IMR-90 (cell line): ENCODE data around the gene MALRD1.

Experiments
- CEBPB ChIP-seq: IDR thresholded peaks from 2 replicates; pipeline ENCODE4 v1.6.1; 2012; ENCODE audit warnings: low read depth, low read length, improper control_type of control experiment
- RAD21 ChIP-seq: IDR thresholded peaks from 2 replicates; pipeline ENCODE4 v1.6.1; 2012; ENCODE audit warnings: low read length, improper control_type of control experiment
- TF ChIP-seq, protein P1 (sequence below): conservative IDR thresholded peaks from 2 replicates; pipeline ENCODE4 v1.5.1; 2012; ENCODE audit warnings: mild to moderate bottlenecking, low read depth, low read length, improper control_type of control experiment

DNA sequence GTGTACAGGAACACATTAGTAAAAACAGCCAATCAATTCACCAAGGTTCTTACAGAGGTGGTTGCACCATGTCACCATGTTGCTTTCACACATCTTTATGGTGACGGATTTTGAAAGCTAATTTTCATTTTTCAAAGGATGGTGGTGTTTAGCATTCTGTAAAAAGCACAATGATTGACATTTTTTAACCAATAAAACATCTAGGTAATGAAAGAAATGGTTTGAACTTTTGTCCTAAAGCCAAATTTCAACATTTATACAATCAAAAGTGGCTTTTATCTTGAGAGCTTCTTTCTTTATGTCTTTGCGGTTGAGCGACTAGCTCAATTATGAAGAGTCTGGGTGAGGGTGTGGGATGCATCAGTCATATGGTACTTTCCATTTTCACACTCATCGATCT lies 94.4 kb downstream of the MALRD1 start:
- TF ChIP-seq, protein P1, sequence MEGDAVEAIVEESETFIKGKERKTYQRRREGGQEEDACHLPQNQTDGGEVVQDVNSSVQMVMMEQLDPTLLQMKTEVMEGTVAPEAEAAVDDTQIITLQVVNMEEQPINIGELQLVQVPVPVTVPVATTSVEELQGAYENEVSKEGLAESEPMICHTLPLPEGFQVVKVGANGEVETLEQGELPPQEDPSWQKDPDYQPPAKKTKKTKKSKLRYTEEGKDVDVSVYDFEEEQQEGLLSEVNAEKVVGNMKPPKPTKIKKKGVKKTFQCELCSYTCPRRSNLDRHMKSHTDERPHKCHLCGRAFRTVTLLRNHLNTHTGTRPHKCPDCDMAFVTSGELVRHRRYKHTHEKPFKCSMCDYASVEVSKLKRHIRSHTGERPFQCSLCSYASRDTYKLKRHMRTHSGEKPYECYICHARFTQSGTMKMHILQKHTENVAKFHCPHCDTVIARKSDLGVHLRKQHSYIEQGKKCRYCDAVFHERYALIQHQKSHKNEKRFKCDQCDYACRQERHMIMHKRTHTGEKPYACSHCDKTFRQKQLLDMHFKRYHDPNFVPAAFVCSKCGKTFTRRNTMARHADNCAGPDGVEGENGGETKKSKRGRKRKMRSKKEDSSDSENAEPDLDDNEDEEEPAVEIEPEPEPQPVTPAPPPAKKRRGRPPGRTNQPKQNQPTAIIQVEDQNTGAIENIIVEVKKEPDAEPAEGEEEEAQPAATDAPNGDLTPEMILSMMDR = no peak
- TF ChIP-seq RAD21 (no peak), CEBPB (no peak)
